Breast epithelium (tissue), 4 donors: Measurements from ENCODE around the gene ABL2. TPM values are rescaled to one million over a fixed set of nuclear protein-coding genes. Genes with fewer than 3 reads are reported as not detected.

Experiments
- DNase-seq, 2 donors: peaks; one replicate each; pipeline ENCODE4 v3.0.0-alpha.2; 2019; ENCODE audit warnings: low spot score in 2 of 2
- H3K27ac ChIP-seq, 2 donors: fragments of 200-600 bp; sonication (generic) in 1 of 2; one replicate each; pipeline ENCODE4 v1.5.1; 2016 to 2019; ENCODE audit warnings: mild to moderate bottlenecking in 1 of 2
- H3K27me3 ChIP-seq, 2 donors: fragments of 200-600 bp; sonication (generic) in 1 of 2; one replicate each; pipeline versions ENCODE4 v1.5.1 to v1.6.0; 2017 to 2019; ENCODE audit warnings: control low read depth in 1 of 2, mild to moderate bottlenecking in 1 of 2
- H3K36me3 ChIP-seq: fragments of 200-600 bp; one replicate; pipeline ENCODE4 v1.5.1; 2019
- H3K4me1 ChIP-seq, 2 donors: fragments of 200-600 bp; sonication (generic); one replicate each; pipeline ENCODE4 v1.5.1; 2016 to 2019; ENCODE audit warnings: control low read depth in 1 of 2
- H3K4me3 ChIP-seq, 3 donors: fragments of 200-600 bp; sonication (generic); 1 replicate in 2 of 3; 2 replicates in 1 of 3; pipeline ENCODE4 v1.5.1; 2016 to 2019; ENCODE audit warnings: mild to moderate bottlenecking in 3 of 3, moderate library complexity in 2 of 3
- H3K9me3 ChIP-seq, 2 donors: fragments of 200-600 bp; sonication (generic) in 1 of 2; one replicate each; pipeline ENCODE4 v1.5.1; 2016 to 2019; ENCODE audit warnings: control low read depth in 1 of 2
- POLR2A ChIP-seq: fragments of 450-650 bp; IDR thresholded peaks from one replicate; pipeline ENCODE4 v1.6.1; 2016; ENCODE audit warnings: antibody characterized with exemption, mild to moderate bottlenecking, moderate library complexity
- POLR2AphosphoS5 ChIP-seq, 3 donors: sonication (generic); formaldehyde crosslinking; IDR thresholded peaks; one replicate each; pipeline ENCODE4 v1.6.1; 2017; ENCODE audit warnings: antibody characterized with exemption in 3 of 3
- intact Hi-C: fragments of 100-400 bp; cut with DNase I; formaldehyde crosslinking; loops from one replicate; pipeline ENCODE4 v1.15.1; 2023; ENCODE audit warnings: low total_unique reads
- total RNA-seq, 3 donors: library from RNA; depleted of rRNA; stranded (reverse); fragments of >200 nt; gene quantifications; one replicate each; pipeline ENCODE4 v1.1.0, GENCODE V29; 2016
- TF ChIP-seq, protein P1 (sequence below), 3 donors: fragments of 450-650 bp; IDR thresholded peaks; one replicate each; pipeline ENCODE4 v1.5.1; 2016 to 2017; ENCODE audit warnings: antibody characterized with exemption in 3 of 3, mild to moderate bottlenecking in 3 of 3, moderate library complexity in 3 of 3

ABL2 gene
- total RNA-seq, 3 donors from 2014 or later = 23.9 to 27.4 (median 24.3) TPM

GRCh38 chr1:179129702-179130473, 99.6 kb downstream of the ABL2 start:
- Histone ChIP-seq H3K27ac (peak overlapping the region; percentile 31 to 62), H3K27me3 (no peaks in the 10 kb centered on the region)
- intact Hi-C loops = no loop called here

GRCh38 chr1:179128520-179128919, 101.0 kb downstream of the ABL2 start:
- H3K27ac ChIP-seq = peak overlapping the region in 1 of 2 donors; percentile 4
- no peaks in the 10 kb centered on the region for H3K36me3 ChIP-seq
- intact Hi-C loops = no loop called here

More at GRCh38 chr1:179129702-179130473, 99.6 kb downstream of the ABL2 start:
- Histone ChIP-seq H3K36me3 (no peaks in the 10 kb centered on the region), H3K4me3 (peak overlapping the region; percentile 4 to 48 (median 27)), H3K9me3 (no peaks in the 10 kb centered on the region), H3K4me1 (no peaks in the 10 kb centered on the region)
- DNase-seq = no peak
- TF ChIP-seq POLR2AphosphoS5 (IDR thresholded peaks at IDR 0.05) (no peak), POLR2A (no peak)
- TF ChIP-seq, protein P1, sequence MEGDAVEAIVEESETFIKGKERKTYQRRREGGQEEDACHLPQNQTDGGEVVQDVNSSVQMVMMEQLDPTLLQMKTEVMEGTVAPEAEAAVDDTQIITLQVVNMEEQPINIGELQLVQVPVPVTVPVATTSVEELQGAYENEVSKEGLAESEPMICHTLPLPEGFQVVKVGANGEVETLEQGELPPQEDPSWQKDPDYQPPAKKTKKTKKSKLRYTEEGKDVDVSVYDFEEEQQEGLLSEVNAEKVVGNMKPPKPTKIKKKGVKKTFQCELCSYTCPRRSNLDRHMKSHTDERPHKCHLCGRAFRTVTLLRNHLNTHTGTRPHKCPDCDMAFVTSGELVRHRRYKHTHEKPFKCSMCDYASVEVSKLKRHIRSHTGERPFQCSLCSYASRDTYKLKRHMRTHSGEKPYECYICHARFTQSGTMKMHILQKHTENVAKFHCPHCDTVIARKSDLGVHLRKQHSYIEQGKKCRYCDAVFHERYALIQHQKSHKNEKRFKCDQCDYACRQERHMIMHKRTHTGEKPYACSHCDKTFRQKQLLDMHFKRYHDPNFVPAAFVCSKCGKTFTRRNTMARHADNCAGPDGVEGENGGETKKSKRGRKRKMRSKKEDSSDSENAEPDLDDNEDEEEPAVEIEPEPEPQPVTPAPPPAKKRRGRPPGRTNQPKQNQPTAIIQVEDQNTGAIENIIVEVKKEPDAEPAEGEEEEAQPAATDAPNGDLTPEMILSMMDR (IDR thresholded peaks at IDR 0.05) = no peak

DNA sequence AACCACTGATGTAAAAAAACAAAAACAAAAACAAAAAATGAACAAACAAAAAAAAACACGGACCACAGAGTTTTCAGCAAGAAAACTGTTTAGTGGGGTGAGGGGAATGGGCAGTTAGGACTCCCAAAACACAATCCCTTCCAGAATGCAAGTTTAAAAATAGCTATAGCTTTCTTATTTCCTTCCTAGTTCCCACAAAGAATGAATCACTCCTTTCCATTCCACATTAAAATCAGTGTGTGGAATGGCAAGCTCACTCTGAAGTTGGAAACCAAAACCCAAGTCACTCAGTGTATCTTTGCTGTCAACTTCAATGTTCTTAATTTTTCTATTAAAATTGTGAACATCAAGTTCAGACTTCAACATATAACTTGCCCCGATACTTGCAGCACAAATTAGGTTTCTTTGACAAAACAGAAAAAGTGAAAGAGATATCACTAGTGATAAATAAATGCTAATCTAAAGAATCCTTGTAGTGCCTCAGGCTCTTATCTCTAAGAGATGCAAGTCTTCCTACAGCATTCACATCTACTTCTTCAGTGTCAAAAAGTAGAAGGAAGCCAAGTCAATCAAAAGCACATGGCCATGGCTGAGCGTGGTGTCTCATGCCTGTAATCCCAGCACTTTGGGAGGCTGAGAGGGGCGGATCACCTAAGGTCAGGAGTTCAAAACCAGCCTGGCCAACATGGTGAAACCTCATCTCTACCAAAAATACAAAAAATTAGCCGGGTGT, 102.1 kb downstream of the ABL2 start:
- DNase-seq = no peak
- Histone ChIP-seq H3K4me3 (no peak overlapping the region), H3K27me3 (no peaks in the 10 kb centered on the region), H3K27ac (peak overlapping the region in 1 of 2 donors; percentile 36), H3K4me1 (no peaks in the 10 kb centered on the region), H3K9me3 (no peaks in the 10 kb centered on the region), H3K36me3 (no peaks in the 10 kb centered on the region)
- TF ChIP-seq POLR2A (no peak), POLR2AphosphoS5 (IDR thresholded peaks at IDR 0.05) (no peak)
- TF ChIP-seq, protein P1 (IDR thresholded peaks at IDR 0.05) = no peak
- intact Hi-C loops = no loop called here

More at GRCh38 chr1:179128520-179128919, 101.0 kb downstream of the ABL2 start:
- Histone ChIP-seq H3K9me3 (no peaks in the 10 kb centered on the region), H3K27me3 (no peaks in the 10 kb centered on the region), H3K4me3 (no peak overlapping the region), H3K4me1 (no peaks in the 10 kb centered on the region)
- TF ChIP-seq POLR2AphosphoS5 (IDR thresholded peaks at IDR 0.05) = no peak
- TF ChIP-seq, protein P1 (IDR thresholded peaks at IDR 0.05) = no peak
- TF ChIP-seq POLR2A = no peak
- no peak for DNase-seq

DNA sequence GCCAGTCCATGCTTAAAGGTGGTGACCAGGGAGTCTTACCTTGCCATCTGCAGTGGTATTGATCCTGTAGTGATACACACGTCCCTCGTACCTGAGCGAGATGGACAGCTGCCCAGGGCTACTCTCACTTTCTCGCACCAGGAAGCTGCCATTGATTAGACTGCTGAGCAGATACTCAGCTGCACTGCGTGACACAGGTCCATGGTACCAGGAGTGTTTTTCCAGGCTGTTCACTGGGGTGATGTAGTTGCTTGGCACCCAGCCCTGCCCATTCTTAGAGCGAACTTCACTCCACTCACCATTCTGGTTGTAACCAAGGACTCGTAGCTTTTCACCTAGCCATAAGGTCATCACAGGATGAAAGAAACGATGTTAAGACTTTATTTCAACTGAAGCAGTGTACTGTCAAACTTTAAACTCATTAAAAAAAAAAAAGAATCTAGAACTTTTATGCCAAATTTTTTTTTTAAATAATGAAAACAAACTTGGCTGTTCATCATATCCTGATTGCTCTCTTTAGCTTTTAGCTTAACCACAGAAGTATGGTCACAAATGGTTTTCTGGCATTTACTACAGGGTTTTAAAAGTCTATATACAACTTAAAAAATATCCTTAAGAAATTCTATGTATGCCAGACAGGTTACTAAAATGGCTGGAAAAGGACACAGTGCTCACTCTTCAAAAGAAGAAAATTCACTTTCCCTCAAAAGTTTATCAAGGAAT, 103.0 kb downstream of the ABL2 start:
- Histone ChIP-seq H3K4me3 (no peak overlapping the region), H3K27me3 (no peaks in the 10 kb centered on the region), H3K4me1 (no peaks in the 10 kb centered on the region), H3K27ac (peak overlapping the region in 1 of 2 donors; percentile 13), H3K9me3 (no peaks in the 10 kb centered on the region), H3K36me3 (no peaks in the 10 kb centered on the region)
- DNase-seq = no peak
- TF ChIP-seq POLR2A (no peak), POLR2AphosphoS5 (IDR thresholded peaks at IDR 0.05) (no peak)
- TF ChIP-seq, protein P1 (IDR thresholded peaks at IDR 0.05) = no peak
- intact Hi-C loops = no loop called here
